IMR-90 (cell line): ENCODE data around the gene CSH1. TPM values are rescaled to one million over a fixed set of nuclear protein-coding genes. Genes with fewer than 3 reads are reported as not detected.
A peak's percentile ranks its signal among the peaks of the same experiment; 100 is the strongest.

Experiments
- ATAC-seq: fragments of 200-7000 bp; cut with Tn5 transposase; 2 replicates; pipeline ENCODE4 v1.9.1; 2020; ENCODE audit warnings: low read depth, mild to moderate bottlenecking, moderate library complexity
- BruUV-seq: library from RNA; stranded (reverse); fragments of 400-500 nt; replicated peaks from 2 replicates; lab custom pipeline; 2021; lab: Mats Ljungman, UMichigan
- CTCF ChIA-PET: fragments of 300-600 bp; formaldehyde crosslinking; extraction: SDS; loops from one replicate; lab custom pipeline; 2021; ENCODE audit warnings: antibody characterized with exemption; lab: Yijun Ruan, JAX
- POLR2A ChIA-PET: fragments of 300-600 bp; sonication (Branson Sonifier 250); formaldehyde crosslinking; loops from one replicate; lab custom pipeline; 2022; ENCODE audit warnings: antibody characterized with exemption; ENCODE audit not compliant: unreplicated experiment; lab: Charles Lee
- DNase-seq: peaks from one replicate; pipeline ENCODE4 v3.0.0; 2013
- H2AFZ ChIP-seq: replicated peaks from 2 replicates; pipeline ENCODE3; 2013; ENCODE audit warnings: low read length, mild to moderate bottlenecking; ENCODE audit not compliant: poor library complexity
- H2AK5ac ChIP-seq: 2 replicates; pipeline ENCODE4 v1.6.1; 2013; ENCODE audit warnings: low read depth, low read length, inconsistent platforms
- H2AK9ac ChIP-seq: replicated peaks from 2 replicates; pipeline ENCODE3; 2013; ENCODE audit warnings: mild to moderate bottlenecking, low read depth, low read length, moderate library complexity; ENCODE audit not compliant: poor library complexity
- H2BK120ac ChIP-seq: 2 replicates; pipeline ENCODE4 v1.6.1; 2013; ENCODE audit warnings: low read depth, low read length, inconsistent platforms
- H2BK15ac ChIP-seq: 3 replicates; pipeline ENCODE4 v1.6.1; 2013; ENCODE audit warnings: low read depth, low read length, inconsistent platforms
- H2BK20ac ChIP-seq: 2 replicates; pipeline ENCODE4 v1.6.1; 2013; ENCODE audit warnings: low read depth, mild to moderate bottlenecking, inconsistent platforms, low read length, moderate library complexity
- H2BK5ac ChIP-seq: 2 replicates; pipeline ENCODE4 v1.6.1; 2013; ENCODE audit warnings: mild to moderate bottlenecking, low read depth, low read length, inconsistent platforms; ENCODE audit not compliant: poor library complexity, severe bottlenecking
- H3K14ac ChIP-seq: replicated peaks from 2 replicates; pipeline ENCODE4 v1.6.1; 2013; ENCODE audit warnings: low read depth, low read length, inconsistent platforms
- H3K18ac ChIP-seq: 2 replicates; pipeline ENCODE4 v1.6.1; 2013; ENCODE audit warnings: low read depth, low read length, control low read depth
- H3K23ac ChIP-seq: 2 replicates; pipeline ENCODE4 v1.6.1; 2013; ENCODE audit warnings: low read depth, low read length, inconsistent platforms
- H3K27ac ChIP-seq: 2 replicates; pipeline ENCODE4 v1.5.1; 2013; ENCODE audit warnings: mild to moderate bottlenecking, control low read depth, low read length; ENCODE audit not compliant: insufficient read depth
- H3K27me3 ChIP-seq: 2 replicates; pipeline ENCODE4 v1.6.1; 2013; ENCODE audit warnings: low read length; ENCODE audit not compliant: control insufficient read depth, insufficient read depth
- H3K36me3 ChIP-seq: 2 replicates; pipeline ENCODE4 v1.6.1; 2013; ENCODE audit warnings: low read length, mixed read lengths; ENCODE audit not compliant: control insufficient read depth, insufficient read depth
- H3K4ac ChIP-seq: 2 replicates; pipeline ENCODE4 v1.6.1; 2013; ENCODE audit warnings: low read depth, low read length, inconsistent platforms
- H3K4me1 ChIP-seq: 2 replicates; pipeline ENCODE4 v1.6.1; 2013; ENCODE audit warnings: low read length, mixed read lengths; ENCODE audit not compliant: control insufficient read depth, insufficient read depth
- H3K4me2 ChIP-seq: 2 replicates; pipeline ENCODE4 v1.6.1; 2013; ENCODE audit warnings: low read depth, mild to moderate bottlenecking, control low read depth, low read length, moderate library complexity
- H3K4me3 ChIP-seq: 2 replicates; pipeline ENCODE4 v1.5.1; 2013; ENCODE audit warnings: low read depth, mild to moderate bottlenecking, control low read depth, low read length, moderate library complexity; ENCODE audit not compliant: insufficient read depth
- H3K56ac ChIP-seq: 2 replicates; pipeline ENCODE4 v1.6.1; 2013; ENCODE audit warnings: low read length, inconsistent platforms; ENCODE audit not compliant: insufficient read depth; ENCODE audit errors: extremely low read depth
- H3K79me1 ChIP-seq, 2 experiments: 2 replicates each; pipeline ENCODE4 v1.6.1; 2013; ENCODE audit warnings: low read length in 2 of 2, inconsistent platforms in 1 of 2, low read depth in 1 of 2
- H3K9ac ChIP-seq: 2 replicates; pipeline ENCODE4 v1.6.1; 2013; ENCODE audit warnings: low read depth, low read length, control low read depth
- H3K9me1 ChIP-seq: 2 replicates; pipeline ENCODE4 v1.6.1; 2013; ENCODE audit warnings: low read length, inconsistent platforms; ENCODE audit not compliant: insufficient read depth
- H3K9me3 ChIP-seq: 2 replicates; pipeline ENCODE4 v1.6.1; 2013; ENCODE audit warnings: low read length; ENCODE audit not compliant: control insufficient read depth, insufficient read depth
- H4K20me1 ChIP-seq: 2 replicates; pipeline ENCODE4 v1.6.1; 2013; ENCODE audit warnings: low read length, inconsistent platforms; ENCODE audit not compliant: insufficient read depth
- H4K5ac ChIP-seq: 2 replicates; pipeline ENCODE4 v1.6.1; 2013; ENCODE audit warnings: mild to moderate bottlenecking, low read depth, low read length, control low read depth
- H4K8ac ChIP-seq, 2 experiments: 2 replicates each; pipeline ENCODE4 v1.6.1; 2013; ENCODE audit warnings: low read depth in 2 of 2, low read length in 2 of 2, control low read depth in 1 of 2, inconsistent platforms in 1 of 2
- H4K91ac ChIP-seq: 2 replicates; pipeline ENCODE4 v1.6.1; 2013; ENCODE audit warnings: low read depth, low read length, inconsistent platforms; ENCODE audit not compliant: insufficient read depth
- CEBPB ChIP-seq: IDR thresholded peaks from 2 replicates; pipeline ENCODE4 v1.6.1; 2012; ENCODE audit warnings: low read depth, low read length, improper control_type of control experiment
- RFX5 ChIP-seq: IDR thresholded peaks from 2 replicates; pipeline ENCODE4 v1.8.0; 2012; ENCODE audit warnings: low read depth, mild to moderate bottlenecking, low read length, moderate library complexity
- WGBS, 2 experiments: methylation state at CpG; one replicate each; pipeline versions ENCODE4 v1.1.5 to v1.1.7; 2013; ENCODE audit warnings: missing lambda C conversion rate in 2 of 2; ENCODE audit not compliant: insufficient read length in 1 of 2; ENCODE audit errors: extremely low coverage in 2 of 2; 5-methylcytosine and 5-hydroxymethylcytosine counted together
- dilution Hi-C: fragments of 300-500 bp; cut with HindIII; formaldehyde crosslinking; loops from one replicate; pipeline ENCODE4 v1.14.3; 2018; ENCODE audit warnings: low sequenced_read_pairs; ENCODE audit not compliant: unreplicated experiment
- in situ Hi-C: fragments of 300-500 bp; cut with MboI; formaldehyde crosslinking; loops from 3 replicates; pipeline ENCODE4 v1.14.3; 2019; ENCODE audit warnings: low sequenced_read_pairs, inconsistent platforms, mixed read lengths
- intact Hi-C: fragments of 100-400 bp; cut with micrococcal nuclease; formaldehyde crosslinking; loops from 2 replicates; pipeline ENCODE4 v1.10.0; 2022
- microRNA-seq, 2 experiments: library from miRNA; stranded (forward) in 1 of 2; unstranded in 1 of 2; fragments of 10-50 nt in 1 of 2; fragments of <30 nt in 1 of 2; gene quantifications in 1 of 2; microRNA quantifications in 1 of 2; one replicate each; pipeline versions ENCODE3 to v1.1.0; 2013 to 2020; ENCODE audit not compliant: insufficient read depth in 1 of 2, insufficient read length in 1 of 2, unreplicated experiment in 1 of 2
- polyA plus RNA-seq, 3 experiments: library from polyadenylated mRNA; depleted of rRNA; stranded (reverse); fragments of >200 nt; gene quantifications; 2 replicates each; pipeline ENCODE4 v1.2.3, GENCODE V29; 2012; ENCODE audit warnings: low replicate concordance in 1 of 3
- small RNA-seq, 5 experiments: library from RNA; depleted of rRNA; stranded (forward); fragments of <200 nt; gene quantifications; one replicate each; pipeline ENCODE3, GENCODE V24; 2012
- total RNA-seq: library from RNA; depleted of rRNA; stranded (reverse); fragments of >200 nt; gene quantifications from 2 replicates; pipeline ENCODE4 v1.2.3, GENCODE V29; 2012; rRNA removed

CSH1 gene
- total and polyA plus RNA-seq, 2 of the 4 experiments (the other 2 are of a cell fraction), result not detected

- Histone ChIP-seq H2AFZ (no peak overlapping the region), H3K14ac (no peak overlapping the region), H4K5ac (no peak overlapping the region), H4K91ac (no peak overlapping the region), H3K27me3 (no peaks in the 10 kb centered on the region), H3K18ac (no peak overlapping the region), H2AK5ac (no peak overlapping the region), H3K36me3 (no peaks in the 10 kb centered on the region), H2BK120ac (no peak overlapping the region), H3K9me1 (peaks cover 7% of the 10 kb centered on the region), H3K23ac (no peak overlapping the region), H2BK5ac (no peak overlapping the region), H3K79me1 (peaks cover 6 to 17% of the 10 kb centered on the region in 2 experiments; a peak in 3 of 4 replicates), H3K4me1 (peaks cover 8% of the 10 kb centered on the region), H3K9ac (no peak overlapping the region), H3K56ac (no peak overlapping the region), H3K9me3 (0 out of 2 replicates have a peak, but pooled peaks cover 3% of the 10 kb centered on the region), H2BK15ac (no peak overlapping the region), H2AK9ac (no peak overlapping the region), H3K27ac (no peak overlapping the region), H2BK20ac (no peak overlapping the region), H4K8ac (no peak overlapping the region), H3K4me3 (no peak overlapping the region), H3K4me2 (no peak overlapping the region), H4K20me1 (peaks cover 13% of the 10 kb centered on the region), H3K4ac (no peak overlapping the region)
- dilution Hi-C loops, result no loop called here
- ChIA-PET CTCF (no interaction called here), POLR2A (no interaction called here)
- in situ Hi-C loops, result no loop called here
- intact Hi-C loops, result no loop called here
- no peak for DNase-seq
- WGBS, 2 experiments, result no CpG with 5 or more reads among the region's 1 CpG
- no peak for ATAC-seq
- no peak for TF ChIP-seq RFX5
- TF ChIP-seq CEBPB, result peak; percentile 61
- BruUV-seq, result no TSS peak
Observed at GRCh38 chr17:63845509-63845908, 50.9 kb downstream of the CSH1 start.

Small RNAs within 50 kb of the gene (microRNA-seq; reads per million reads assigned to microRNA genes)
- gene AC040958.1 (ENCODE audit: insufficient read depth, insufficient read length), result not detected
- not detected for gene AC127029.1 (ENCODE audit: insufficient read depth, insufficient read length)
- not detected for gene GH1 (ENCODE audit: insufficient read depth, insufficient read length)

Small RNAs within 50 kb of the gene (small RNA-seq; reads per million reads assigned to genes)
- gene AC040958.1 (0 reads per million in 5 experiments), gene AC127029.1 (0 reads per million in 5 experiments), gene GH1 (0 to 0.60 (median 0) reads per million in 5 experiments)

Other genes with a start within 250 kb of the CSH1 start
- gene LIMD2, start 196.4 kb downstream of the CSH1 start, total RNA-seq, result 4.5 and 4.7 TPM in 2 replicates
- 21.7 and 32.3 TPM in 2 replicates for gene LIMD2, start 196.4 kb downstream of the CSH1 start, polyA plus RNA-seq (2012; rRNA removed)
- gene STRADA, start 154.8 kb downstream of the CSH1 start, total RNA-seq, result 14.7 and 19.9 TPM in 2 replicates
- 30.8 and 30.9 TPM in 2 replicates for gene STRADA, start 154.8 kb downstream of the CSH1 start, polyA plus RNA-seq (2012; rRNA removed)
- 62.0 and 79.4 TPM in 2 replicates for gene CCDC47, start 123.0 kb downstream of the CSH1 start, total RNA-seq
- gene CCDC47, start 123.0 kb downstream of the CSH1 start, polyA plus RNA-seq (2012; rRNA removed), result 45.3 and 45.7 TPM in 2 replicates
- 74.7 and 75.8 TPM in 2 replicates for gene DDX42, start 122.4 kb downstream of the CSH1 start, total RNA-seq
- 75.6 and 91.5 TPM in 2 replicates for gene DDX42, start 122.4 kb downstream of the CSH1 start, polyA plus RNA-seq (2012; rRNA removed)
- 104 and 105 TPM in 2 replicates for gene PSMC5, start 69.1 kb downstream of the CSH1 start, total RNA-seq
- 165 and 175 TPM in 2 replicates for gene PSMC5, start 69.1 kb downstream of the CSH1 start, polyA plus RNA-seq (2012; rRNA removed)
- 68.1 and 69.4 TPM in 2 replicates for gene FTSJ3, start 68.9 kb downstream of the CSH1 start, total RNA-seq
- 45.4 and 51.3 TPM in 2 replicates for gene FTSJ3, start 68.9 kb downstream of the CSH1 start, polyA plus RNA-seq (2012; rRNA removed)
- gene SMARCD2, start 53.9 kb downstream of the CSH1 start, total RNA-seq, result 72.8 and 91.2 TPM in 2 replicates
- gene SMARCD2, start 53.9 kb downstream of the CSH1 start, polyA plus RNA-seq (2012; rRNA removed), result 53.7 and 56.9 TPM in 2 replicates
- gene CSH2, start 22.9 kb downstream of the CSH1 start, total RNA-seq, result not detected in 2 replicates
- gene CSH2, start 22.9 kb downstream of the CSH1 start, polyA plus RNA-seq (2012; rRNA removed), result not detected in 2 replicates
- gene GH2, start 14.6 kb downstream of the CSH1 start, total RNA-seq, result not detected in 2 replicates
- not detected in 2 replicates for gene GH2, start 14.6 kb downstream of the CSH1 start, polyA plus RNA-seq (2012; rRNA removed)
- gene CSHL1, start 14.7 kb upstream of the CSH1 start, total RNA-seq, result not detected in 2 replicates
- not detected in 2 replicates for gene CSHL1, start 14.7 kb upstream of the CSH1 start, polyA plus RNA-seq (2012; rRNA removed)
- gene GH1, start 22.3 kb upstream of the CSH1 start, total RNA-seq, result not detected in 2 replicates
- gene GH1, start 22.3 kb upstream of the CSH1 start, polyA plus RNA-seq (2012; rRNA removed), result not detected in 2 replicates
- gene CD79B, start 35.8 kb upstream of the CSH1 start, total RNA-seq, result not detected in 2 replicates
- not detected in 2 replicates for gene CD79B, start 35.8 kb upstream of the CSH1 start, polyA plus RNA-seq (2012; rRNA removed)
- not detected in 2 replicates for gene SCN4A, start 76.3 kb upstream of the CSH1 start, total RNA-seq
- gene SCN4A, start 76.3 kb upstream of the CSH1 start, polyA plus RNA-seq (2012; rRNA removed), result not detected in 2 replicates
- under 0.01 TPM in 1 of 2 replicates, not detected in the other for gene PRR29, start 101.8 kb upstream of the CSH1 start, total RNA-seq
- gene PRR29, start 101.8 kb upstream of the CSH1 start, polyA plus RNA-seq (2012; rRNA removed), result 0.11 and 0.17 TPM in 2 replicates
- gene ICAM2, start 124.1 kb upstream of the CSH1 start, total RNA-seq, result 0.28 TPM in 1 of 2 replicates, not detected in the other
- gene ICAM2, start 124.1 kb upstream of the CSH1 start, polyA plus RNA-seq (2012; rRNA removed), result 0.12 and 0.17 TPM in 2 replicates
- 2.2 and 2.7 TPM in 2 replicates for gene ERN1, start 233.6 kb upstream of the CSH1 start, total RNA-seq
- gene ERN1, start 233.6 kb upstream of the CSH1 start, polyA plus RNA-seq (2012; rRNA removed), result 3.7 and 4.1 TPM in 2 replicates